Mesenchymal stem cell (in vitro differentiated cells and primary cell): ENCODE results near the gene ABTB2. TPM values are rescaled to one million over a fixed set of nuclear protein-coding genes. Genes with fewer than 3 reads are reported as not detected.
A peak's percentile ranks its signal among the peaks of the same experiment; 100 is the strongest.

ENCODE experiments used
- DNase-seq: peaks from one replicate; pipeline ENCODE4 v3.0.0-alpha.2; 2013
- H2AFZ ChIP-seq: one replicate; pipeline ENCODE4 v1.6.1; 2013; ENCODE audit warnings: low read depth, mild to moderate bottlenecking, control low read depth, inconsistent platforms, low read length, moderate library complexity
- H2AK5ac ChIP-seq: 2 replicates; pipeline ENCODE4 v1.6.1; 2013; ENCODE audit warnings: low read length, moderate library complexity, mild to moderate bottlenecking, inconsistent platforms; ENCODE audit not compliant: severe bottlenecking
- H2BK120ac ChIP-seq: one replicate; pipeline ENCODE4 v1.6.1; 2013; ENCODE audit warnings: low read depth, mild to moderate bottlenecking, inconsistent platforms, low read length, moderate library complexity
- H2BK12ac ChIP-seq, 2 experiments: one replicate each; pipeline ENCODE4 v1.6.1; 2013; ENCODE audit warnings: inconsistent platforms in 2 of 2, low read length in 2 of 2, mild to moderate bottlenecking in 2 of 2, moderate library complexity in 2 of 2, control low read depth in 1 of 2
- H2BK15ac ChIP-seq: one replicate; pipeline ENCODE4 v1.6.1; 2013; ENCODE audit warnings: mild to moderate bottlenecking, low read depth, inconsistent platforms; ENCODE audit not compliant: poor library complexity, severe bottlenecking
- H2BK5ac ChIP-seq: 2 replicates; pipeline ENCODE4 v1.6.1; 2013; ENCODE audit warnings: low read depth, mild to moderate bottlenecking, low read length, control low read depth, inconsistent platforms; ENCODE audit not compliant: poor library complexity, severe bottlenecking
- H3K14ac ChIP-seq, 2 experiments: one replicate each; pipeline ENCODE4 v1.6.1; 2013; ENCODE audit warnings: inconsistent platforms in 2 of 2, low read length in 2 of 2, control low read depth in 1 of 2, mild to moderate bottlenecking in 1 of 2, moderate library complexity in 1 of 2
- H3K18ac ChIP-seq, 2 experiments: one replicate each; pipeline ENCODE4 v1.6.1; 2013; ENCODE audit warnings: inconsistent platforms in 2 of 2, low read length in 2 of 2, control low read depth in 1 of 2, low read depth in 1 of 2, mild to moderate bottlenecking in 1 of 2
- H3K23ac ChIP-seq, 2 experiments: one replicate each; pipeline ENCODE4 v1.6.1; 2013; ENCODE audit warnings: inconsistent platforms in 2 of 2, low read length in 2 of 2, mild to moderate bottlenecking in 2 of 2, moderate library complexity in 2 of 2, control low read depth in 1 of 2
- H3K27ac ChIP-seq: 2 replicates; pipeline ENCODE4 v1.5.1; 2013; ENCODE audit warnings: mild to moderate bottlenecking, moderate library complexity, low read length, control low read depth, inconsistent platforms; ENCODE audit not compliant: poor library complexity, severe bottlenecking
- H3K27me3 ChIP-seq, 2 experiments: 2 replicates each; pipeline versions ENCODE4 v1.6.1 to v1.7.0; 2013; ENCODE audit warnings: low read length in 2 of 2, mild to moderate bottlenecking in 2 of 2, moderate library complexity in 2 of 2, control low read depth in 1 of 2, inconsistent platforms in 1 of 2; ENCODE audit not compliant: control insufficient read depth in 1 of 2, insufficient read depth in 1 of 2
- H3K36me3 ChIP-seq, 2 experiments: 2 replicates each; pipeline versions ENCODE4 v1.6.1 to v1.7.0; 2013; ENCODE audit warnings: low read length in 2 of 2, control low read depth in 1 of 2, inconsistent platforms in 1 of 2, low read depth in 1 of 2, mild to moderate bottlenecking in 1 of 2; ENCODE audit not compliant: insufficient read depth in 2 of 2, control insufficient read depth in 1 of 2
- H3K4ac ChIP-seq, 2 experiments: one replicate each; pipeline ENCODE4 v1.6.1; 2013; ENCODE audit warnings: inconsistent platforms in 2 of 2, low read length in 2 of 2, mild to moderate bottlenecking in 2 of 2, moderate library complexity in 2 of 2, control low read depth in 1 of 2, low read depth in 1 of 2
- H3K4me1 ChIP-seq: 2 replicates; pipeline ENCODE4 v1.6.1; 2013; ENCODE audit warnings: low read depth, low read length, control low read depth; ENCODE audit not compliant: control insufficient read depth, insufficient read depth
- H3K4me2 ChIP-seq: 2 replicates; pipeline ENCODE4 v1.6.1; 2013; ENCODE audit warnings: low read length, mild to moderate bottlenecking, inconsistent platforms; ENCODE audit not compliant: poor library complexity, severe bottlenecking
- H3K4me3 ChIP-seq, 2 experiments: 2 replicates each; pipeline versions ENCODE4 v1.5.1 to v1.7.0; 2013; ENCODE audit warnings: low read length in 2 of 2, mild to moderate bottlenecking in 2 of 2, control low read depth in 1 of 2, low read depth in 1 of 2; ENCODE audit not compliant: insufficient read depth in 1 of 2
- H3K79me1 ChIP-seq: replicated peaks from 2 replicates; pipeline ENCODE4 v1.6.1; 2013; ENCODE audit warnings: mild to moderate bottlenecking, control low read depth, low read length, inconsistent platforms; ENCODE audit not compliant: poor library complexity, severe bottlenecking
- H3K9ac ChIP-seq: 2 replicates; pipeline ENCODE4 v1.7.0; 2013; ENCODE audit warnings: mild to moderate bottlenecking, low read length, moderate library complexity
- H3K9me3 ChIP-seq: 2 replicates; pipeline ENCODE4 v1.7.0; 2013; ENCODE audit warnings: mild to moderate bottlenecking, low read length; ENCODE audit not compliant: control insufficient read depth
- H4K8ac ChIP-seq: one replicate; pipeline ENCODE4 v1.6.1; 2013; ENCODE audit warnings: inconsistent platforms, mild to moderate bottlenecking, low read length, moderate library complexity
- H4K91ac ChIP-seq: one replicate; pipeline ENCODE4 v1.6.1; 2013; ENCODE audit warnings: mild to moderate bottlenecking, low read length, inconsistent platforms
- WGBS: methylation state at CpG from one replicate; pipeline ENCODE4 v1.1.7; 2013; ENCODE audit warnings: mixed read lengths; 5-methylcytosine and 5-hydroxymethylcytosine counted together
- small RNA-seq: library from polyadenylated mRNA; stranded (forward); fragments of <200 nt; extraction: miRNeasy Mini kit (QIAGEN cat#:217004); gene quantifications from one replicate; pipeline ENCODE3, GENCODE V24; 2013; ENCODE audit warnings: low read depth

The ABTB2 gene

GRCh38 chr11:34105079-34105956 lies 252.5 kb downstream of the ABTB2 start, which contains the start of gene NAT10:
NAT10 (plus strand) TSS chr11:34105629; CDS start chr11:34108226, 2,597 bp downstream.
- Histone ChIP-seq H3K4ac (peak within 1 kb of the TSS; percentile 58 to 88), H4K8ac (peak within 1 kb of the TSS; percentile 84), H2AK5ac (no peak within 1 kb of the TSS), H3K9me3 (no peaks in the 10 kb centered on the region), H3K4me1 (peaks cover 3% of the 10 kb centered on the region), H3K4me2 (peak within 1 kb of the TSS; percentile 75), H3K4me3 (peak within 1 kb of the TSS; percentile 73 to 95), H3K27me3 (no peaks in the 10 kb centered on the region), H2BK5ac (no peak within 1 kb of the TSS), H3K9ac (peak within 1 kb of the TSS; percentile 96), H2BK120ac (no peak within 1 kb of the TSS), H3K36me3 (peaks cover 7 to 53% of the 10 kb centered on the region in 2 experiments), H2BK12ac (no peak within 1 kb of the TSS), H3K23ac (peak within 1 kb of the TSS in 1 of 2 experiments; percentile 36), H3K79me1 (peaks cover 21% of the 10 kb centered on the region), H3K27ac (peak within 1 kb of the TSS; percentile 88), H4K91ac (peak within 1 kb of the TSS; percentile 74), H2BK15ac (no peak within 1 kb of the TSS), H2AFZ (peak within 1 kb of the TSS; percentile 57), H3K18ac (peak within 1 kb of the TSS; percentile 59 to 86), H3K14ac (peak within 1 kb of the TSS in 1 of 2 experiments; percentile 31)
- WGBS, result under 1% methylated on average over 50 of the region's 55 CpGs
- peak; percentile 99 for DNase-seq

DNA sequence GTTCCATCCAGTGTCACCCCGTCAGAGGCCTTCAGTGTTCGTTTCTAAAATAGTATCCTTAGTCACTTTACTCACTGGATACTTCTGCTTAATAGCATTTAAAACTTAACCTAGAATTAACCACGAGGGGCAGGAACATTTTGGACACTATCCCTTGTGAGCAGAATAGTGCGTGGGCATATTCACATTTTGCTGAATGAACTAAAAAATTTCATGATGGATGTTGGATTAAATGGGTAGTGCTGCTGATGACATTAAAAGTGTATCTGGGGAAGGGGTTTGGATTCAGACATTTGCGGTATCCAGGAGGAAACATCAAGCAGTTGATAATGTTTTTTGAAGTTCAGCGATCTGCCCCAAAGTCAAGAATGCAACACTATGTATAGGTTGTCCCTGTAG lies 253.1 kb downstream of the ABTB2 start:
- H3K4ac ChIP-seq, result peak overlapping the region in 1 of 2 experiments; percentile 88
- peak overlapping the region; percentile 88 for H3K27ac ChIP-seq
- H2BK120ac ChIP-seq, result no peak overlapping the region
- H2BK15ac ChIP-seq, result no peak overlapping the region
- H3K18ac ChIP-seq, result no peak overlapping the region
- no peak overlapping the region for H4K91ac ChIP-seq
- H2BK12ac ChIP-seq, result no peak overlapping the region
- H2AK5ac ChIP-seq, result no peak overlapping the region
- peak overlapping the region in 1 of 2 experiments; percentile 95 for H3K4me3 ChIP-seq
- DNase-seq, result peak; percentile 12
- peak overlapping the region; percentile 84 for H4K8ac ChIP-seq
- no peak overlapping the region for H3K14ac ChIP-seq
- H3K36me3 ChIP-seq, result peaks cover 1 to 53% of the 10 kb centered on the region in 2 experiments
- H3K79me1 ChIP-seq, result peaks cover 15% of the 10 kb centered on the region
- H3K9ac ChIP-seq, result peak overlapping the region; percentile 96
- no peak overlapping the region for H2BK5ac ChIP-seq
- no peak overlapping the region for H2AFZ ChIP-seq
- H3K4me1 ChIP-seq, result peaks cover 3% of the 10 kb centered on the region
- H3K27me3 ChIP-seq, result no peaks in the 10 kb centered on the region
- no peaks in the 10 kb centered on the region for H3K9me3 ChIP-seq
- no peak overlapping the region for H3K23ac ChIP-seq
- 48% methylated on average over 6 of the region's 6 CpGs for WGBS
- peak overlapping the region; percentile 75 for H3K4me2 ChIP-seq

Small RNA genes lying within 50 kb of the gene (small RNA-seq; reads per million reads assigned to genes)
- gene AL035079.1, result not detected
- not detected for gene RF00019
